NT2/D1 (cell line): Measurements from ENCODE around the gene SELPLG.
"Not testable (repeated sequence)": the region's sequence is repeated elsewhere in the genome, so short reads cannot be mapped to it uniquely, and the experiment has no call there.

Source experiments
- DNase-seq: peaks from one replicate; pipeline ENCODE4 v3.0.0-alpha.2; 2011; ENCODE audit warnings: low read depth, low spot score
- H3K27me3 ChIP-seq: 2 replicates; pipeline ENCODE4 v1.6.0; 2011; ENCODE audit warnings: mild to moderate bottlenecking; ENCODE audit not compliant: insufficient read length, insufficient read depth
- H3K36me3 ChIP-seq: 2 replicates; pipeline ENCODE4 v1.6.1; 2011; ENCODE audit warnings: mild to moderate bottlenecking, low read length, mixed read lengths; ENCODE audit not compliant: insufficient read depth, insufficient read length
- H3K4me1 ChIP-seq: 2 replicates; pipeline ENCODE4 v1.5.1; 2011; ENCODE audit not compliant: insufficient read depth, insufficient read length
- H3K4me3 ChIP-seq: 2 replicates; pipeline ENCODE4 v1.5.1; 2011; ENCODE audit warnings: low read depth; ENCODE audit not compliant: insufficient read length
- H3K9ac ChIP-seq: 2 replicates; pipeline ENCODE4 v1.6.0; 2011; ENCODE audit warnings: low read depth; ENCODE audit not compliant: insufficient read length
- H3K9me3 ChIP-seq: 2 replicates; pipeline ENCODE4 v1.5.1; 2011; ENCODE audit warnings: mild to moderate bottlenecking, low read length; ENCODE audit not compliant: insufficient read depth
- SUZ12 ChIP-seq: IDR thresholded peaks from 2 replicates; pipeline ENCODE4 v1.6.1; 2011; ENCODE audit not compliant: insufficient read length, insufficient read depth; ENCODE audit errors: extremely low read depth
- YY1 ChIP-seq: IDR thresholded peaks from 2 replicates; pipeline ENCODE4 v1.6.1; 2011; ENCODE audit not compliant: insufficient read length, insufficient read depth
- ZNF274 ChIP-seq: IDR thresholded peaks from 2 replicates; pipeline ENCODE4 v1.6.1; 2011; ENCODE audit warnings: mild to moderate bottlenecking, low read depth, low read length

The SELPLG gene

DNA sequence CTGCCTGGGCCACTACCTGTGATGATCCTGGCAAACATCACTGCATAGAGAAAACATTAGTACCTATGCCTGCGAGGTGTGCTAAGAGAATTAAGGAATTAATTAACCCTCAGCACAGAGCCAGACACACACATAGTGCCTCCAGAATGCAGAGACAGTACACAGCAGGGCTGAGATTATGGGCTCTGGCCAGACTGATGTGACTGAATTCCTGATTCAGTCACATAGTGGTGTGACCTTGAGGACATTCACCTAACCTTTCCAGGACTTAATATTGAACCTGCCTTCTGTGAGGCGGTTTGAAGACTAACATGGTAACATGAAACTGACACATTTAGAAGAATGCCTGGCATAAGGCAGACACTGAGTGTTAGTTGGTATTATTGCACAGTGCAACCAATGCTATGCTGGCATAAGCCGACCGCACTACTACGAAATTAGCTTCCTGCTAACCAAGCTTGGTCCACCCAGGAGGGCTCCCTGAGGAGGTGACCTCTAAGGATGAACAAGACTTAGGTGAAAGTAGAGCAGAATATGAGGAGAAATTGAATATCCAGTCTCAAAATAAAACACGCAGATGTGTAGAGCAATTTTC is 32.0 kb upstream of the SELPLG start:
- no peaks in the 10 kb centered on the region for H3K4me1 ChIP-seq
- TF ChIP-seq SUZ12 (no peak), YY1 (no peak), ZNF274 (no peak)
- no peak overlapping the region for H3K4me3 ChIP-seq
- no peaks in the 10 kb centered on the region for H3K27me3 ChIP-seq
- H3K9me3 ChIP-seq: no peaks in the 10 kb centered on the region
- H3K9ac ChIP-seq: no peak overlapping the region
- no peak for DNase-seq
- peaks cover 19% of the 10 kb centered on the region for H3K36me3 ChIP-seq

DNA sequence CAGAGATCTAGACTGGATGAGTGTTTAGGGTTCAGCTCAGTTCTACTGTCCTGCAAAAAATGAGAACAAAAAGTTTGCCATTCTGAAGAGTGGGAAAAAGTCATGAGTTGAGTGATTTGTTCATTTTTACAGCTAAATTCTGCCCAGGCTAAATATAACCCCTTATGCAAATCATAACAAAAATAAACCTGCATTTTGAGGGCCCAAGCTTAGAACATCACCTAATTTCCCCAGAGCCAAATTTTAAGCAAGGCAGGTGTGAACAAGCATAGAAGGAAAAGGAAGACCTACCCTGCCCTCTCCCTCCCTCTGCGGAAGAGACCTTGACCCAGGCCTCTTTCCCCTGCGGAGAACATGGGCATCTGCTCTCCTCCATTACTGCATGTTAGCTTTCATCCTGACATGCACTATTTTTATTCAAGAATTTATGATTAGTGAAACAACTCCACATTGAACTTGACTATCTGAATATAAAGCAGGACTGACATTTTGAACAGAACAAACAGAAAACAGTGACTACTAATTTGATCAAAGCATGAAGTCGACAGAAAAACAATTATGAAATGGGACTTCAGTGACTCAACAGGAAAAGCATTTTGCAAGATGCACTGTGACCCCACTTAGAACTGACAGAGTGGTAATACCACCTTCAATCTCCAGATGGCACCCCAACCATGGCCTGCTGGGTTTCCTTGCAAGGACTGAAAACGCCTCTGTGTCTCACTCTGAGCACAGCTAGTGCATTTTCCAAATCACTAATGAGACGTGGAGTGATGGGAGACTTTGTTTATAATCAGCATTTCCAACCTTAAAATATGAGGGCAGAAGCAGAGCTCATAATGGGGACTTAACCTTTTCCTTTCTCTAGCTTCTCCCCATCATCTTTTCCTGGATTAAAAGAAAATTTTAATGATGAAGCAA is 30.9 kb upstream of the SELPLG start:
- Histone ChIP-seq H3K27me3 (no peaks in the 10 kb centered on the region), H3K9me3 (no peaks in the 10 kb centered on the region), H3K4me3 (no peak overlapping the region), H3K4me1 (no peaks in the 10 kb centered on the region), H3K36me3 (peaks cover 27% of the 10 kb centered on the region), H3K9ac (no peak overlapping the region)
- no peak for TF ChIP-seq SUZ12
- TF ChIP-seq ZNF274: no peak
- no peak for TF ChIP-seq YY1
- DNase-seq: peak; percentile 85

GRCh38 chr12:108663324-108664015 is 29.8 kb upstream of the SELPLG start:
- no peak overlapping the region for H3K4me3 ChIP-seq
- peaks cover 37% of the 10 kb centered on the region for H3K36me3 ChIP-seq
- DNase-seq: no peak
- no peaks in the 10 kb centered on the region for H3K4me1 ChIP-seq
- no peaks in the 10 kb centered on the region for H3K9me3 ChIP-seq
- no peaks in the 10 kb centered on the region for H3K27me3 ChIP-seq
- no peak for TF ChIP-seq ZNF274
- TF ChIP-seq YY1: no peak
- no peak for TF ChIP-seq SUZ12
- H3K9ac ChIP-seq: no peak overlapping the region

GRCh38 chr12:108658115-108658514 is 24.4 kb upstream of the SELPLG start:
- H3K4me1 ChIP-seq, H3K27me3 ChIP-seq, DNase-seq, H3K9me3 ChIP-seq, H3K4me3 ChIP-seq, H3K9ac ChIP-seq: not testable (repeated sequence)
- peaks cover 58% of the 10 kb centered on the region for H3K36me3 ChIP-seq

DNA sequence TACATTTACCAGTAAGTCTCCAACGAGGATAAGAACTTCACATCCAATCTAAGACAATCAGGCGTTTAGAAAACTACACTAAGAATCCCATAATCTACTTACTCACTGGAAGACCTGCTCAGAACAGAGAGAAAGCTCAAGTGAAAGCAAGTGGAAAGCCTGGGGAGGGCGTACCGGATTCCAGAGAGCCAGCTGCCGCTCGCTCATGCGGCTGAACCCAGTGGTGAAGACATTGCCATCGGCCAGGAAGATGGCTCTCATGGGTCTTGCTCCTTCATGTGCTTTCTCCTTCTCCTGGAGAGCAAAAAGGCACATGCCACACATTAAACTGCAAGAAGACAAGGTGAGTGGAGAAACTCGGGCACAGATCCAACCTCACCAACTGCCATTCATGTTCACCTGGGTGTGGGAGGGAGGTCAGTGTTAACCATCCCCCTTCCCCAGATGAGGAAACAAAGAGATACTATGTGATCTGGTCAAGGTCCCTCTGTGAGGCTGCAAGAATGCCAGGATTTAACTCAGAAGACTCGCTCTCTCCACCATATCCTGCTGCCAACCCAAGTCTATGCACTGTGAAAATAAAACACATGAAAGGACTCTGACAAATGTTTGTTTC is 23.5 kb upstream of the SELPLG start:
- Histone ChIP-seq H3K9ac (no peak overlapping the region), H3K4me3 (no peak overlapping the region), H3K4me1 (no peaks in the 10 kb centered on the region), H3K27me3 (no peaks in the 10 kb centered on the region), H3K36me3 (peaks cover 64% of the 10 kb centered on the region), H3K9me3 (peaks cover 9% of the 10 kb centered on the region; the same call in 1 of the 2 replicates)
- TF ChIP-seq ZNF274: no peak
- TF ChIP-seq SUZ12: no peak
- no peak for TF ChIP-seq YY1
- no peak for DNase-seq

- not testable (repeated sequence) for H3K9ac ChIP-seq, H3K9me3 ChIP-seq, DNase-seq, H3K4me1 ChIP-seq, H3K27me3 ChIP-seq, H3K4me3 ChIP-seq
- H3K36me3 ChIP-seq: peaks cover 63% of the 10 kb centered on the region
Observed at GRCh38 chr12:108656247-108656646, 22.6 kb upstream of the SELPLG start.

DNA sequence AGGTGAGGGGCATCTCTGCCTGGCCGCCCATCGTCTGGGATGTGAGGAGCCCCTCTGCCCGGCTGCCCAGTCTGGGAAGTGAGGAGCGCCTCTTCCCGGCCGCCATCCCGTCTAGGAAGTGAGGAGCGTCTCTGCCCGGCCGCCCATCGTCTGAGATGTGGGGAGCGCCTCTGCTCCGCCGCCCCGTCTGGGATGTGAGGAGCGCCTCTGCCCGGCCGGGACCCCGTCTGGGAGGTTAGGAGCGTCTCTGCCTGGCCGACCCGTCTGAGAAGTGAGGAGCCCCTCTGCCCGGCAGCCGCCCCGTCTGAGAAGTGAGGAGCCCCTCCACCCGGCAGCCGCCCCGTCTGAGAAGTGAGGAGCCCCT is 22.1 kb upstream of the SELPLG start:
- not testable (repeated sequence) for H3K4me1 ChIP-seq, DNase-seq, H3K9ac ChIP-seq

DNA sequence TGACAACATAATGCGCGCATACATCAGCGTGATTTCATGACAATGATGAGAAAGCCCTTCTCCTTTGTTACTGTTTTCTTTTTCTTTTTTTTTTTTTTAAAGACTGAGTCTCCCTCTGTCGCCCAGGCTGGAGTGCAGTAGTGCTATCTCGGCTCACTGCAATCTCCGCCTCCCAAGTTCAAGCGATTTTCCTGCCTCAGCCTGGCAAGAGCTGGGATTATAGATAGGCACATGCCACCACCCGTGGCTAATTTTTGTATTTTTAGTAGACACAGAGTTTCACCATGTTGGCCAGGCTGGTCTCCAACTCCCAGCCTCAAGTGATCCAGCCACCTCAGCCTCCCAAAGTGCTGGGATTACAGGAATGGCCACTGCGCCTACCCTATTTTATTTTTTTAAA is 20.9 kb upstream of the SELPLG start:
- H3K9ac ChIP-seq, DNase-seq, H3K9me3 ChIP-seq, H3K4me1 ChIP-seq, H3K27me3 ChIP-seq, H3K4me3 ChIP-seq: not testable (repeated sequence)
- H3K36me3 ChIP-seq: peaks cover 70% of the 10 kb centered on the region

More for the DNA sequence above, 22.1 kb upstream of the SELPLG start:
- H3K27me3 ChIP-seq, H3K4me3 ChIP-seq, H3K9me3 ChIP-seq: not testable (repeated sequence)
- H3K36me3 ChIP-seq: peaks cover 67% of the 10 kb centered on the region
